GM12891 (cell line): ENCODE results near the gene ZDHHC14.

Experiments used
- DNase-seq: peaks from one replicate; pipeline ENCODE4 v3.0.0; 2011; ENCODE audit warnings: low spot score; ENCODE audit not compliant: insufficient read length
- FAIRE-seq: peaks from 2 replicates; lab custom pipeline; 2011; peaks lifted over from hg19 to GRCh38; lab: Jason Lieb, UNC
- PAX5 ChIP-seq: IDR thresholded peaks from 2 replicates; pipeline ENCODE4 v1.6.1; 2011; ENCODE audit warnings: low read length, moderate library complexity, mild to moderate bottlenecking; ENCODE audit not compliant: insufficient read depth, severe bottlenecking
- POLR2A ChIP-seq: IDR thresholded peaks from 2 replicates; pipeline ENCODE4 v1.6.1; 2011; ENCODE audit warnings: low read depth, low read length, control low read depth
- POLR2AphosphoS5 ChIP-seq: IDR thresholded peaks from 2 replicates; pipeline ENCODE4 v1.6.1; 2011; ENCODE audit warnings: low read depth, low read length, control low read depth
- POU2F2 ChIP-seq: IDR thresholded peaks from 2 replicates; pipeline ENCODE4 v1.6.1; 2011; ENCODE audit warnings: low read depth, mild to moderate bottlenecking, control low read depth, low read length, moderate library complexity
- SPI1 ChIP-seq: IDR thresholded peaks from 2 replicates; pipeline ENCODE4 v1.6.1; 2011; ENCODE audit warnings: low read depth, low read length, control low read depth
- TAF1 ChIP-seq: IDR thresholded peaks from 2 replicates; pipeline ENCODE4 v1.6.1; 2011; ENCODE audit warnings: low read depth, low read length, control low read depth

The ZDHHC14 gene

GRCh38 chr6:157438611-157439111, 57.7 kb downstream of the ZDHHC14 start:
- no peak for DNase-seq
- no peak for FAIRE-seq
- TF ChIP-seq TAF1 (no peak), POU2F2 (no peak), POLR2AphosphoS5 (no peak), PAX5 (no peak), SPI1 (no peak), POLR2A (no peak)

GRCh38 chr6:157440171-157440570, 59.2 kb downstream of the ZDHHC14 start:
- TF ChIP-seq TAF1 = no peak
- TF ChIP-seq POU2F2 = no peak
- no peak for DNase-seq
- no peak for FAIRE-seq

- TF ChIP-seq POLR2AphosphoS5 (no peak), SPI1 (no peak), PAX5 (no peak), POU2F2 (no peak), TAF1 (no peak), POLR2A (no peak)
- FAIRE-seq (no peak), DNase-seq (no peak)
Measured at GRCh38 chr6:157442291-157442690, 61.3 kb downstream of the ZDHHC14 start.

- FAIRE-seq (peak; percentile 68), DNase-seq (no peak)
- TF ChIP-seq PAX5 (no peak), TAF1 (no peak), POLR2A (no peak), POU2F2 (no peak), POLR2AphosphoS5 (no peak)
Measured at GRCh38 chr6:157443066-157443800, 62.2 kb downstream of the ZDHHC14 start.

- TF ChIP-seq POLR2AphosphoS5 = no peak
- TF ChIP-seq POU2F2 = no peak
- no peak for TF ChIP-seq PAX5
- TF ChIP-seq SPI1 = no peak
- TF ChIP-seq POLR2A = no peak
- TF ChIP-seq TAF1 = no peak
- no peak for FAIRE-seq
- DNase-seq = no peak
Measured at GRCh38 chr6:157445277-157446009, 64.5 kb downstream of the ZDHHC14 start.

GRCh38 chr6:157447735-157448134, 66.7 kb downstream of the ZDHHC14 start:
- TF ChIP-seq SPI1 (no peak), POU2F2 (no peak), POLR2A (no peak), POLR2AphosphoS5 (no peak), PAX5 (no peak), TAF1 (no peak)
- FAIRE-seq (no peak), DNase-seq (no peak)

- DNase-seq = no peak
- no peak for FAIRE-seq
Measured at GRCh38 chr6:157449610-157450009, 68.6 kb downstream of the ZDHHC14 start.

GRCh38 chr6:157450931-157451742, 70.1 kb downstream of the ZDHHC14 start:
- TF ChIP-seq POLR2AphosphoS5 = no peak
- TF ChIP-seq PAX5 = no peak
- no peak for TF ChIP-seq POLR2A
- TF ChIP-seq TAF1 = no peak
- no peak for TF ChIP-seq SPI1
- TF ChIP-seq POU2F2 = no peak
- no peak for FAIRE-seq
- no peak for DNase-seq

More at GRCh38 chr6:157449610-157450009, 68.6 kb downstream of the ZDHHC14 start:
- TF ChIP-seq POLR2AphosphoS5 = no peak
- TF ChIP-seq PAX5 = no peak
- no peak for TF ChIP-seq SPI1
- no peak for TF ChIP-seq POU2F2
- no peak for TF ChIP-seq POLR2A
- TF ChIP-seq TAF1 = no peak

- FAIRE-seq (no peak), DNase-seq (no peak)
- TF ChIP-seq POU2F2 (no peak), PAX5 (no peak), TAF1 (no peak), SPI1 (no peak), POLR2AphosphoS5 (no peak), POLR2A (no peak)
Measured at GRCh38 chr6:157452096-157452495, 71.1 kb downstream of the ZDHHC14 start.
